H1 (cell line): ENCODE data around the gene ARL6IP6. TPM values are rescaled to one million over a fixed set of nuclear protein-coding genes. Genes with fewer than 3 reads are reported as not detected.

Experiments used
- CTCF ChIA-PET: fragments of 300-600 bp; sonication (Branson Sonifier 250); formaldehyde crosslinking; loops from one replicate; lab custom pipeline; 2021; ENCODE audit not compliant: partially characterized antibody; lab: Charles Lee
- POLR2A ChIA-PET: fragments of 300-600 bp; sonication (Branson Sonifier 250); formaldehyde crosslinking; loops from one replicate; lab custom pipeline; 2021; ENCODE audit warnings: inconsistent platforms; ENCODE audit not compliant: partially characterized antibody; lab: Charles Lee
- DNase-seq, 2 experiments: peaks; one replicate each; pipeline versions ENCODE4 v3.0.0 to v3.0.0-alpha.2; 2010 to 2022; ENCODE audit warnings: low spot score in 2 of 2, low read depth in 1 of 2, mixed read lengths in 1 of 2
- FAIRE-seq: peaks from 2 replicates; lab custom pipeline; 2011; peaks lifted over from hg19 to GRCh38; lab: Jason Lieb, UNC
- H2AFZ ChIP-seq: 2 replicates; pipeline ENCODE4 v1.8.1; 2012; ENCODE audit warnings: low read length, inconsistent platforms
- H2AK5ac ChIP-seq: 2 replicates; pipeline ENCODE4 v1.6.1; 2013; ENCODE audit warnings: low read depth, low read length
- H2BK120ac ChIP-seq: replicated peaks from 2 replicates; pipeline ENCODE3; 2013; ENCODE audit warnings: low read depth, low read length, inconsistent platforms
- H2BK12ac ChIP-seq: 2 replicates; pipeline ENCODE4 v1.6.1; 2013; ENCODE audit warnings: low read depth, low read length
- H2BK15ac ChIP-seq: 2 replicates; pipeline ENCODE4 v1.6.1; 2013; ENCODE audit warnings: low read length
- H2BK20ac ChIP-seq: 2 replicates; pipeline ENCODE4 v1.6.1; 2013; ENCODE audit warnings: low read length
- H2BK5ac ChIP-seq: 2 replicates; pipeline ENCODE4 v1.6.1; 2013; ENCODE audit warnings: low read depth, low read length
- H3K14ac ChIP-seq: 2 replicates; pipeline ENCODE4 v1.6.1; 2013; ENCODE audit warnings: inconsistent platforms; ENCODE audit not compliant: insufficient read length
- H3K18ac ChIP-seq: 2 replicates; pipeline ENCODE4 v1.6.1; 2013; ENCODE audit warnings: low read length; ENCODE audit errors: extremely low read depth
- H3K23ac ChIP-seq: 2 replicates; pipeline ENCODE4 v1.6.1; 2013; ENCODE audit warnings: inconsistent platforms; ENCODE audit not compliant: insufficient read length
- H3K23me2 ChIP-seq: 2 replicates; pipeline ENCODE4 v1.6.1; 2013; ENCODE audit warnings: low read depth, low read length
- H3K27ac ChIP-seq: 2 replicates; pipeline ENCODE4 v1.6.1; 2011; ENCODE audit warnings: low read depth, low read length, inconsistent platforms
- H3K27me3 ChIP-seq, 4 experiments: replicated peaks in 1 of 4; 1 replicate in 1 of 4; 2 replicates in 3 of 4; pipeline versions ENCODE4 v1.6.1 to v1.8.1; 2011 to 2013; ENCODE audit warnings: low read length in 3 of 4, mild to moderate bottlenecking in 3 of 4, inconsistent platforms in 2 of 4, mixed read lengths in 2 of 4, moderate library complexity in 1 of 4; ENCODE audit not compliant: control insufficient read depth in 3 of 4, insufficient read depth in 3 of 4; ENCODE audit errors: extremely low read depth in 1 of 4
- H3K36me3 ChIP-seq, 4 experiments: 2 replicates each; pipeline versions ENCODE4 v1.6.1 to v1.8.1; 2011 to 2013; ENCODE audit warnings: mild to moderate bottlenecking in 4 of 4, low read length in 3 of 4, moderate library complexity in 2 of 4, control low read depth in 1 of 4, inconsistent platforms in 1 of 4; ENCODE audit not compliant: insufficient read depth in 4 of 4, control insufficient read depth in 2 of 4
- H3K4ac ChIP-seq: replicated peaks from 2 replicates; pipeline ENCODE3; 2013; ENCODE audit warnings: low read length, low read depth, mixed read lengths, inconsistent platforms; ENCODE audit not compliant: insufficient read length
- H3K4me1 ChIP-seq, 4 experiments: replicated peaks in 1 of 4; 1 replicate in 1 of 4; 2 replicates in 3 of 4; pipeline versions ENCODE4 v1.6.1 to v1.8.1; 2011 to 2013; ENCODE audit warnings: low read length in 3 of 4, inconsistent platforms in 2 of 4, mixed read lengths in 1 of 4; ENCODE audit not compliant: insufficient read depth in 4 of 4, control insufficient read depth in 3 of 4
- H3K4me2 ChIP-seq, 2 experiments: 2 replicates each; pipeline versions ENCODE4 v1.6.1 to v1.8.1; 2011 to 2013; ENCODE audit warnings: low read depth in 2 of 2, low read length in 2 of 2, control low read depth in 1 of 2, inconsistent platforms in 1 of 2, mild to moderate bottlenecking in 1 of 2; ENCODE audit not compliant: insufficient read depth in 1 of 2
- H3K4me3 ChIP-seq, 4 experiments: fragments of 200-600, 300-600 bp in 1 of 4; sonication (generic), shearing (Covaris generic), sonication (Bioruptor Twin) in 1 of 4; 2 replicates each; pipeline versions ENCODE4 v1.5.1 to v1.8.1; 2011 to 2016; ENCODE audit warnings: low read length in 4 of 4, low read depth in 3 of 4, control low read depth in 2 of 4, inconsistent platforms in 2 of 4, mild to moderate bottlenecking in 2 of 4, mixed read lengths in 1 of 4, moderate library complexity in 1 of 4; ENCODE audit not compliant: insufficient read depth in 2 of 4; ENCODE audit errors: extremely low read depth in 1 of 4
- H3K56ac ChIP-seq: replicated peaks from 2 replicates; pipeline ENCODE3; 2013; ENCODE audit warnings: low read depth, mild to moderate bottlenecking, mixed read lengths, low read length, inconsistent platforms; ENCODE audit not compliant: insufficient read length
- H3K79me1 ChIP-seq: 2 replicates; pipeline ENCODE4 v1.6.1; 2013; ENCODE audit warnings: low read depth, low read length, control low read depth
- H3K79me2 ChIP-seq, 2 experiments: 2 replicates each; pipeline versions ENCODE4 v1.6.1 to v1.8.1; 2012 to 2013; ENCODE audit warnings: low read length in 2 of 2, mild to moderate bottlenecking in 2 of 2, inconsistent platforms in 1 of 2; ENCODE audit not compliant: insufficient read depth in 2 of 2, control insufficient read depth in 1 of 2
- H3K9ac ChIP-seq, 4 experiments: replicated peaks in 1 of 4; 1 replicate in 1 of 4; 2 replicates in 3 of 4; pipeline versions ENCODE4 v1.6.1 to v1.8.1; 2011 to 2013; ENCODE audit warnings: low read depth in 3 of 4, low read length in 3 of 4, control low read depth in 2 of 4, mild to moderate bottlenecking in 2 of 4, moderate library complexity in 2 of 4, inconsistent platforms in 1 of 4; ENCODE audit errors: extremely low read depth in 1 of 4
- H3K9me3 ChIP-seq, 2 experiments: 2 replicates each; pipeline versions ENCODE4 v1.6.1 to v1.8.1; 2012 to 2013; ENCODE audit warnings: mild to moderate bottlenecking in 2 of 2, moderate library complexity in 2 of 2, control low read depth in 1 of 2, inconsistent platforms in 1 of 2, low read depth in 1 of 2, low read length in 1 of 2, mixed read lengths in 1 of 2; ENCODE audit not compliant: insufficient read depth in 2 of 2
- H4K20me1 ChIP-seq, 2 experiments: replicated peaks in 1 of 2; 2 replicates each; pipeline versions ENCODE3 to v1.8.1; 2011 to 2013; ENCODE audit warnings: inconsistent platforms in 2 of 2, low read length in 2 of 2, mild to moderate bottlenecking in 1 of 2; ENCODE audit not compliant: insufficient read depth in 2 of 2, control insufficient read depth in 1 of 2
- H4K5ac ChIP-seq: 2 replicates; pipeline ENCODE4 v1.6.1; 2013; ENCODE audit warnings: low read length, low read depth, mixed read lengths, inconsistent platforms; ENCODE audit not compliant: insufficient read length
- H4K8ac ChIP-seq: 2 replicates; pipeline ENCODE4 v1.8.0; 2013; ENCODE audit warnings: mild to moderate bottlenecking, moderate library complexity, low read length, inconsistent platforms; ENCODE audit not compliant: insufficient read depth; ENCODE audit errors: extremely low read depth
- H4K91ac ChIP-seq: replicated peaks from 2 replicates; pipeline ENCODE3; 2013; ENCODE audit warnings: low read length, mixed read lengths, inconsistent platforms; ENCODE audit not compliant: insufficient read length
- MAFK ChIP-seq: IDR thresholded peaks from 2 replicates; pipeline ENCODE4 v1.6.1; 2012; ENCODE audit warnings: low read depth, mild to moderate bottlenecking, improper control_type of control experiment, low read length
- WGBS, 2 experiments: shearing (Covaris generic) in 1 of 2; methylation state at CpG; one replicate each; pipeline versions ENCODE4 v1.1.6 to v1.1.7; 2013 to 2015; ENCODE audit warnings: low lambda C conversion rate in 2 of 2, mixed read lengths in 2 of 2, inconsistent platforms in 1 of 2, low coverage in 1 of 2, missing lambda C conversion rate in 1 of 2; ENCODE audit not compliant: insufficient replicate concordance in 2 of 2, insufficient coverage in 1 of 2, insufficient read length in 1 of 2; ENCODE audit errors: extremely low coverage in 1 of 2, missing lambda C conversion rate in 1 of 2; 5-methylcytosine and 5-hydroxymethylcytosine counted together
- polyA plus RNA-seq, 7 experiments: library from polyadenylated mRNA; depleted of rRNA in 3 of 7; stranded (reverse) in 5 of 7; unstranded in 2 of 7; fragments of >200 nt in 5 of 7; fragments of 200-250 nt in 2 of 7; gene quantifications; 1 replicate in 5 of 7; 2 replicates in 1 of 7; 4 replicates in 1 of 7; pipeline versions ENCODE4 v1.2.1 to v1.2.3, GENCODE V29; 2011 to 2013; ENCODE audit warnings: missing spikeins in 2 of 7, mixed read lengths in 2 of 7
- total RNA-seq: library from RNA; stranded (reverse); fragmentation: NEBNext Ultra II Directional; extraction: Animal tissue kit (Norgen Biotek cat#: 25700); gene quantifications from 2 replicates; pipeline ENCODE4 v1.2.1, GENCODE V29; 2021

Gene ARL6IP6
- total and polyA plus RNA-seq, 2 of the 8 experiments (the other 6 are each of a cell fraction or from before 2014, with no cell fraction given): 47.3 to 92.9 TPM

GRCh38 chr2:152715112-152715511 is 3.3 kb upstream of the ARL6IP6 start:
- no peaks in the 10 kb centered on the region for H3K9me3 ChIP-seq
- peaks cover 5% of the 10 kb centered on the region; the same call in 1 of the 2 replicates for H3K23me2 ChIP-seq
- no peak overlapping the region for H3K18ac ChIP-seq
- peaks cover 0 to 3% (median 2%) of the 10 kb centered on the region in 4 experiments; a peak in 2 of 7 replicates for H3K4me1 ChIP-seq
- H2AK5ac ChIP-seq: no peak overlapping the region
- WGBS, 2 experiments: 92% methylated on average over 1 of the region's 1 CpG; no CpG with 5 or more reads in 1 of the 2 experiments
- POLR2A ChIA-PET: interaction anchor here (0.6 to 4.2 kb wide), 3 partner anchors 10 to 908 kb away, joined by 3 to 23 read pairs (median 5); no protein-coding TSS in a partner anchor
- no peak overlapping the region for H4K5ac ChIP-seq
- CTCF ChIA-PET: interaction anchor here (1.0 to 4.3 kb wide), 9 partner anchors 9 to 146 kb away, joined by 3 to 52 read pairs (median 6); no protein-coding TSS in a partner anchor
- peak overlapping the region in 1 of 4 experiments; percentile 97; a peak in 2 of 8 replicates for H3K4me3 ChIP-seq
- H3K27me3 ChIP-seq: no peaks in the 10 kb centered on the region
- no peak overlapping the region for H2AFZ ChIP-seq
- no peak overlapping the region for H3K14ac ChIP-seq
- peaks cover 27 to 84% of the 10 kb centered on the region in 2 experiments for H3K79me2 ChIP-seq
- FAIRE-seq: no peak
- H4K91ac ChIP-seq: no peak overlapping the region
- H3K23ac ChIP-seq: no peak overlapping the region
- no peak overlapping the region for H3K9ac ChIP-seq
- H3K56ac ChIP-seq: no peak overlapping the region
- no peak for DNase-seq
- no peaks in the 10 kb centered on the region for H3K79me1 ChIP-seq
- H3K36me3 ChIP-seq: peaks cover 8 to 44% (median 17%) of the 10 kb centered on the region in 4 experiments; a peak in 6 of 8 replicates
- peaks cover 8 to 21% of the 10 kb centered on the region in 2 experiments for H4K20me1 ChIP-seq
- no peak overlapping the region for H2BK12ac ChIP-seq
- H2BK20ac ChIP-seq: no peak overlapping the region
- H3K4me2 ChIP-seq: peak overlapping the region in 1 of 2 experiments; percentile 64; a peak in 3 of 4 replicates
- H3K4ac ChIP-seq: no peak overlapping the region
- no peak overlapping the region for H2BK5ac ChIP-seq
- H3K27ac ChIP-seq: no peak overlapping the region
- H2BK15ac ChIP-seq: no peak overlapping the region
- H2BK120ac ChIP-seq: no peak overlapping the region
- no peak overlapping the region for H4K8ac ChIP-seq
- peak; percentile 71 for TF ChIP-seq MAFK
